Measurements from ENCODE around the gene CNTN4.
"Not testable (repeated sequence)": the region's sequence is repeated elsewhere in the genome, so short reads cannot be mapped to it uniquely, and the experiment has no call there.

The CNTN4 gene

DNA sequence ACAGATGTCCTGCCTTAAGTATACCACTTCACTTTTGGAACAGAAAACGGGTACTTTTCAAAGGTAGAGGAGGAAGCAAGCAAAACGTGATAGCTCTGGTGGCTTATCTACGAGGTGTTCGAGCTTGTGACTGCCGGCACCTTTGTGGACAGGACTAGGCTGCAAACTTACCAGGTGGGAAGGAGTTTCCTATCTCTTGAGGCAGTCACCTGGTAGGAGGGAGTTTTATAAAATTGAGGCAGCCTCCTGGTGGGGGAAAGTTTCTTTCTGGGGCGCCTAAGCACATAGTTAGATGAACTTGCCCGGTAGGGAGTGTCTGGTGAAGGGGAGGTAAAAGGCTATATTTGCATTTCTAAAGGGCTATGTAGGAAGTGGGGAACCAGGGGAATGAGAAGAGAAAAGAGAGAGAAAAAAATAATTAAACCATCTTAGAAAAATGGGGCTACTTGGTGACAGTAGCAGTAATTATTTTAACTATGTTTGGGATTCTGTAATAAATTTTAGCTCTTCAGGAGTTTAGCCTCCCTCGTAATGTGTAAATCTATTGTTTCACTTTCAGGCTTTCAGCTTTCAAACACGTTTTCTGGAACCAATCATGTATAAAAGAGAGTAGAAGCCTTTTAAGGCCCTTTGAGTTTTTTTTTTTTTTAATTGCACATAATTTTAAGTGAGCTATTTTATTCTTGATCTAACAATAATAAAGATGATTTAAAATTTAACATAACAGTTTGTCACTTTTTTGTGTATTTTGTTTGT lies 880.5 kb downstream of the CNTN4 start:
- DNase-seq (ENCODE audit: low read depth) = no peak

DNA sequence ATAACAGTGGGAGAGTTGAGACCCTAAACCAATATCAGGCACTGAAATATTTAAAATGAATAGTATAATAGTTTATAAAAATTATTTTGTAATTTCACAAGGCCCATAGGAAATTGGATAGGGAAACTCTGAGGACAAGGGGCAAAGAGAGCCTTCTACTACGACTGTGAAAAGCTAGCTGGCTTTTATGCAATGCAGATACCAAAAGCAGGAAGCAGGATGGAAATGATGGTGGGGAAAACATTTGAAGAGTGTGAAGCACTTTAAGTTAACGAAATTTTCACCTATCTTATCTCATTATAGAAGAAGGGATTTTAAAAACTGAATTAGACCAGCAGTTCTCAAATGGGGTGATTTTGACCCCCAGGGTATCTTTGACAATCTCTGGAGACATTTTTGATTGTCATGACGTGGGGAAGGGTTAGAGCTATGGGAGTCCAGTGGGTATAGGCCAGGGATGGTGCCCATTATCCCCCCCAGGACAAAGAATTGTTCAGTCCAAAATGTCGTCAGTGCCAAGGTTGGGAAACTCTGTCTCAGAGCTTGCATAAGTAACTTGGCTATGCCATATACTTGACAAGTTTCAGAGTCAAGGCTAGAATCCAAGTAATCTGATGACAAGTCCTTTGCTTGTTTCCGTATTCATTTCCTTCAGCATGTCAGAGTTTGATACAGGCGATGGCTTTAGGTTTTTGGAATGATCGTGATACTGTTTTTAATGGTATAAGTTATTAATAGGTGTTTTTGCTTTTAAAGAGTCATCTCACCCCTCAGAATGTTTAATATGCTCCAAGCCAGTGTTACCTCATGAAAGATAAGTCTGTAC lies 885.6 kb downstream of the CNTN4 start:
- no peak for DNase-seq (ENCODE audit: low read depth)

DNA sequence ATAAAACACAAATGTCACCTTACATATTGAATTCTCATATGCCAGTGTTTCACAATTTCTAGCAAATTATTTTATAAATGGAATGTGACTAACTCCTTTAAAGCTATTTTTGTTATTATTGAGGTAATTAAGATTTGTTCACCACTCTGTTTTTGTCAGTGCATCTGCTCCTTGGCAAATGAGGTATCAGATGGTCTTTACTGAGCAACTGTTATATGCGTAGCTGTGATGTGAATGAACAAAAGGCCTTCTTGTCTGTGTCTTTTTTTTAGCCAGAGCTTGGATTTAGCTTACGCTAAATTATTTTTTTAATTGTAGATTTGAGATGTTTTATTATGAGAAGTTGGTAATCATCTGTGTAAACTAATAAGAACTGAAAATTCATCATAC lies 886.2 kb downstream of the CNTN4 start:
- no peak for DNase-seq (ENCODE audit: low read depth)

- DNase-seq (ENCODE audit: low read depth) = no peak
Observed at GRCh38 chr3:2985479-2985878, 886.8 kb downstream of the CNTN4 start.

DNA sequence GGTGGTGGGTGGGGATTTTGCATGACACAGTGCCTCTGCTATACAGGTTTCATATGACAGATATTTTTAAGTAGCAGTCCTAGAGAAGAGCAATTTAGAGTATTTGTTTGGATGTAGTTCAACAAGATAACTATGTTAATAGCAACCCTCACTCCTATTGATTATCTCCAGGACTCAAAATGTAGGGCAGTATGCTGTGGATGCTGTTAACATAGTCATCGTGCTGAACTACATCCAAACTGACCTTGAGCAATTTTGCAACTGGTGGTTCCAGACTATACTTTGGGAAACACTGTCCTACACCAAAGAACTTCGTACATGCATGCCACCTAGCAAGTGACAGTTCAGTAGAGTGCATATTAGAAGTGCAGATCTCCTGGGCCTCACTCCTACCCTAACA lies 893.9 kb downstream of the CNTN4 start:
- DNase-seq (ENCODE audit: low read depth) = no peak

GRCh38 chr3:2993130-2993529 lies 894.5 kb downstream of the CNTN4 start:
- not testable (repeated sequence) for DNase-seq (ENCODE audit: low read depth)

GRCh38 chr3:2993736-2994135 lies 895.1 kb downstream of the CNTN4 start:
- no peak for DNase-seq (ENCODE audit: low read depth)

- DNase-seq (ENCODE audit: low read depth) = no peak
Observed at GRCh38 chr3:2995195-2995594, 896.5 kb downstream of the CNTN4 start.

- no peak for DNase-seq (ENCODE audit: low read depth)
Observed at GRCh38 chr3:3005146-3005744, 906.6 kb downstream of the CNTN4 start.

- no peak for DNase-seq (ENCODE audit: low read depth)
Observed at GRCh38 chr3:3013317-3014052, 914.8 kb downstream of the CNTN4 start.

DNA sequence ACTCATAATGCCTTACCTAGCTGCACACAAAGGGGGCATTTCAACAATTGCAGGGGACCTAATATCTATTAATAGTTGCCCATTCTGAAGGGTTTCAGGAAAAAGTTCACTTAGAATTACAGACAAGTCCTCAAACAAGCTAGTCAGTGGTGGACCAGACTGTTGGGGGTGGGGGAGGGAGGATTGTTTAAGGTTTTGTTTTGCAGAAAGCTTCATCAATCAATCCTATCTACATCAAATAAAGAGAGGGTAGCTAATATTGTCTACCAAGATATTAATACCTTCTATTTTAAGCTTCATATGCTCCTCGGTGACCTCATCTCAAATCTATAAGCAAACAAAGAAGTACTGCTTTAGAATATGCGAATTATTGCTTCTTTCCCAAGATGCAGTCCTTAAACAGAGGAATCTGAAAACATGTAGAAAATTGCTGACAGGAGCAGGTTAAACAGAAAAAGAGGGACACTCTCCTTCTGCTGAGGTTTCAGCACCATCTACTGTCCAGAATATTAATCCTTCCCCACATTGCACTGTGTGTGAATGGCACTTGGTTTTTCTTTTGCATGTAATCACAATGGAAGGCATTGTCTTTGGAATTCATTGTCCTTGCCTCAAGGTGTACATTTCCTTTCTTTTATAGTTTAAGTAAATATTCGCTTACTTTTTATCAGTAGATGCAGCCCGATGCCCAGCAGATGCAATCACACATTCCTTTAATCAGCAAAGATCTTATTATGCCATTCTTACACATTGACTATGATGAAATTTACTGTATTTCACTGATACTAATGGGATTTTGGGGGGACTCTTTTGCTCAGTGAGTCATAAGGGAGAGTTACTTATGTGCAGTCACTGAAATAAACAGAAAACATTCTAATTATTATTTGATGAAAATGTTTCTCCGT lies 916.8 kb downstream of the CNTN4 start:
- DNase-seq (ENCODE audit: low read depth) = no peak

- no peak for DNase-seq (ENCODE audit: low read depth)
Observed at GRCh38 chr3:3016226-3016625, 917.6 kb downstream of the CNTN4 start.

GRCh38 chr3:3020209-3020608 lies 921.5 kb downstream of the CNTN4 start:
- DNase-seq (ENCODE audit: low read depth) = no peak

GRCh38 chr3:3023111-3023745 lies 924.6 kb downstream of the CNTN4 start:
- no peak for DNase-seq (ENCODE audit: low read depth)

DNA sequence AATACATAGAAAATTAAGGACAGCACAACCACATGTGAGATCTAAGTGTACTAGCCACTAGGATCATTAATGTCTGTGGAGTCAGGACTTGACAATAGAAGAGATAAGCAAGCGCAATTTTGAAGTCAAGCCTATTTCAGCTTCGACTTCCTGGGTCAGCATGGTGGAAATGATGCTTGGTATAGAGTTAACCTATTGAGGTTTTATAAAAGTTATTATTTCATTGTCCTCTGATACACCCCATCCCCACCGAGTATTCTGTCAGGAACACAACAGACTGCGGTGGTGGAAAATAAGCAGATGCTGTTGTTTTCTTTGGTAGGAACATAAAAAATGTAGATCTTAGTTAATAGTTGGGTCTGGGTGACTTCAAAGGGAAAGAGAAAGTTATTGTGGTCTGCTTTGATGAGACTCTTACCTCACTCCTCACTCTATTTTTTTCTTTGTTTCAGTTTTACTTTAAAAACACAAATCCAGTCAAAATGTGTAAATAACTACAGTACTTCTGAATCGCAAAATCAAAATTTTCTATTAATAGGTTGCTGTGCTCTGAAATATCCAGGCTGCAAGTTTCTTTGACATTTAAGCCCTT lies 929.4 kb downstream of the CNTN4 start:
- DNase-seq (ENCODE audit: low read depth) = no peak

DNA sequence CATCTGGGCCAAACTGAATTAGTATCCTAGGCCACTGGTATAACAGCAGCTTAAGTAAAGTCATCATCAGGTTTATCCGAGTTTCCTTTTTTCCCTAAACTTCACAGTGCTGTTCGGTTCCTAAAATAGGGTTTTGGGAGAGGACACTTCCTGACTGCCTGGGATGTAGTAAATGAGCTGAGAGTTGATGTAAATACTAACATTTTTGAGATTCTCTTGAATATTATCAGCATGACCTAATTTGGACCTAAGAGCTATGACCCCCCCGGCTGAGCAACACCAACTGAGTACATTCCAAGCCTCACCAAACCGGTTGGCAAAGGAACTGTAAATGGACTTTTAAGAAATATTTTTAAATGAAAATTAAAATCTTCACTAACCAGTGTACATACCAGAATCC lies 932.7 kb downstream of the CNTN4 start:
- no peak for DNase-seq (ENCODE audit: low read depth)

GRCh38 chr3:3037156-3037555 lies 938.5 kb downstream of the CNTN4 start:
- DNase-seq (ENCODE audit: low read depth) = no peak

DNA sequence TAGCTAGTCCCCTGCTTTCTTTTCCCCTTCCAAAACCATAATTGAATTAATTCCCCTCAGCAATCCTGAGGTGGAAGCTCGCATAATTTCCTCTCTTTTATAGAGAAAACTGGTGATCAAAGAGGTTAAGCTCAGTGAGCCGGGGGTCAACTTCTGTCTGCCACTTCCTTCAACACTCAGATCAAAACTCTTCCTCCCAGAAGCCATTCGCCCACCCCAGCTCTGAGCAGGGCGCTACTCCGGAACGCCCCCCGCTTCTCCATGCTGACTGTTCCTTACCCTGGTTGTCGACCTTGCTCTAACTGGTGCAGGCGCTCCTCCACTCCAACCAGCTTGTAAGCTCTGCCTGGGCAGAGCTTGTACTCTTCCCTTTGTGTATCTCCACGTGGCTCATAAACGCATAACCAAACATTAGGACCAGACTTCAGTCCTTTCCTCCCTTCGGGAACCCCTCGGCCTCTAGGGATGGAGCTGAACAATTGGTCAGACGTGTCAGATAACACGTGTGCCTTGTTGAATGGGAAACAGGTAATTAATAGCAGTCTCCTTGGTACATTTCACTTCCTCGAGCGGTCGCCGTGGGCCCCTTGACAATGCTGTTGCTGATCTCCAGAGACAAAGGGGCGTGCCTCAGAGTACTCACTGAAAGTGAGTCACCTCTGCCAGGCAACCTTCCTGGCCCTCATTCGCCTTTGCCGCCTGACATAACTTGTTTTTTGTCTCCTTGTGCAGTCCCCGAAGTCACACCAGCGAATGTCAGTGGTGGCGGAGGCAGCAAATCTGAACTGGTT lies 939.7 kb downstream of the CNTN4 start:
- no peak for DNase-seq (ENCODE audit: low read depth)

DNA sequence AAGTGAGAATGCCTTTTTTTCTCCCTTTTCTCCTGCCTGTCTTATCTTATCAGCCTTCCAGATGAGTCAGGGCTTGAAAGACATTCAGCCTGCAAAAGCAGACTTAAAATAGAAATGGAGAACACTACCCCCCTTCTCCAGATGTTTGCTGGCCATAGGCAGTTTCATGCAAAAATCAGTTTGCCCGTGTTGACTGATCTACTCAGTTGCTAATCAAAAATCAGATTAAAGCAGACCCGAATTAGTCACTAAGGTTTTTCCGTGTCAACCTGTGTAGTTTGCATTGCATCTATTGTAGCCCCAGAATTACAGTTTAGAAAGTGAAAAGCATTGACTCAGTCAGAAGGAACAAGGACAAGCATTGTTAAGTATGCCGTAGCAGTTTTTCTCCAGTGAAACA lies 955.3 kb downstream of the CNTN4 start:
- no peak for DNase-seq (ENCODE audit: low read depth)

DNA sequence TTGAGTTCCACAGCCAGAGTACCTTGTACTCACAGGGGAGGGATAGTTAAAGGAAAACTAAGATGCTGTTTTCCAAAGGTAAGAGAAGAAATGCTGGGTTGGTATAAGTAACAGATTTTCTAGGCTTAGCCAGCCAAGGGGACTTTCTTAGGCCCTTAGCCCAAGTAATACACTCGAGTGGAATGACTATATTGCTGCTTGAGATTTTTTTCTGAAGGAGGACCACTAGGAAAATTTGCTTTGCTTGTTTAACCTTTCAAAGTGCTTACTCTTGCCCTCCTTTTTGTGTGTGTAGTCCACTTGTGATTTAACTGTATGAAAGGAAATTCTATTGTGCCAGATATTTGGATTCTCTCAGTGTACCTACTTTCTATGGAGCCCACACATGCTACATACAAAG lies 961.0 kb downstream of the CNTN4 start:
- DNase-seq (ENCODE audit: low read depth) = no peak

Measured in T follicular helper cell (primary cell).